HS-5 (cell line): ENCODE measurements around the gene FBXO41.

Experiments used
- DNase-seq: peaks from one replicate; pipeline ENCODE4 v3.0.0-alpha.2; 2012; ENCODE audit warnings: low read depth

Gene FBXO41

GRCh38 chr2:73212448-73213176 lies 71.7 kb downstream of the FBXO41 start:
- peak; percentile 43 for DNase-seq

GRCh38 chr2:73212098-73212447 lies 72.2 kb downstream of the FBXO41 start:
- no peak for DNase-seq

DNA sequence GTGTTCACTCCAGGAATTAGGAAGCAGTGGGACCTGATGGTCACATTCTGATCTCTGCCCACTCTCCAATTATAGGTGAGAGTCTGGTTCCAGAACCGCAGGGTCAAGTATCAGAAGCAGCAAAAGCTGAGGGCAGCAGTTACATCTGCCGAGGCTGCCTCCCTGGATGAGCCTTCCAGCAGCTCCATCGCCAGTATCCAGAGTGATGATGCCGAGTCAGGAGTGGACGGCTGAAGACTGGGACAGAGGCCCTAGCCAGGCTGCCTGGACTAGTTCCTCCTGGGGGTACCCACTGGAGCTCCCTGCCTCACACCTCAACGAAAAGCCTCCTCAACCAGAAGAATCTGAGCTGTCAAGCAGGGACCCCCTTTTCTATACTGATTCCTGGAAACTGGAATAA lies 73.6 kb downstream of the FBXO41 start:
- DNase-seq: no peak

GRCh38 chr2:73210019-73210418 lies 74.3 kb downstream of the FBXO41 start:
- DNase-seq: no peak

DNA sequence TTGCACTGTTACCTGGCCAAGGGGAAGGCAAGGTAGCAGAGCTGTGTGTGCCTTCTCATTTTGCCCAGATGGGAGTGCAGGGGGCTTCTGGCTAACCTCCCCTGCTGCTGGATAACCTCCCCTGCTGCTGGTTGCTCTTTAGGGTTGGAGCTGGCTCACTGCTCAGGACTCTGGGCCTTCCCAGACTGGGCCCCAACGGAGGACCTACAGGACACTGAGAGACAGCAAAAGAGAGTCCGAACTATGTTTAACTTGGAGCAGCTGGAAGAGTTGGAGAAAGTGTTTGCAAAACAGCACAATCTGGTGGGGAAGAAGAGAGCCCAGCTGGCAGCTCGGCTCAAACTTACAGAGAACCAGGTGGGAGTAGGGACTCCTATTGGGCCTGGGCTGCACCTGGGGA lies 76.0 kb downstream of the FBXO41 start:
- no peak for DNase-seq

DNA sequence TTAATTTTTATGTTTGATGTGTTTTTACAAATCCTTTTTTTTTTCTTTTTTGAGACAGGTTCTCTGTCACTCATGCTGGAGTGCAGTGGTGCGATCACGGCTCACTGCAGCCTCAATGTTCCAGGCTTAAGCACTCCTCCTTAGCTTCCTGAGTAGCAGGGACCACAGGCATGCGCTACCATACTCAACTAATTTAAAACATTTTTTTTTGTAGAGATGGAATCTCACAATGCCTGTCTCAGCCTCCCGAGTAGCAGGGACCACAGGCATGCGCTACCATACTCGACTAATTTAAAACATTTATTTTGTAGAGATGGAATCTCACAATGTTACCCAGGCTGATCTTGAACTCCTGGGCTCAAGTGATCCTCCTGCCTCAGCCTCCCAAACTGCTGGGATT lies 78.7 kb downstream of the FBXO41 start:
- no peak for DNase-seq
